DMS53 (cell line): ENCODE measurements around the gene BORCS6.

Source experiments
- DNase-seq: peaks from one replicate; lab custom pipeline; 2025; lab: John Stamatoyannopoulos, UW

BORCS6 gene

DNA sequence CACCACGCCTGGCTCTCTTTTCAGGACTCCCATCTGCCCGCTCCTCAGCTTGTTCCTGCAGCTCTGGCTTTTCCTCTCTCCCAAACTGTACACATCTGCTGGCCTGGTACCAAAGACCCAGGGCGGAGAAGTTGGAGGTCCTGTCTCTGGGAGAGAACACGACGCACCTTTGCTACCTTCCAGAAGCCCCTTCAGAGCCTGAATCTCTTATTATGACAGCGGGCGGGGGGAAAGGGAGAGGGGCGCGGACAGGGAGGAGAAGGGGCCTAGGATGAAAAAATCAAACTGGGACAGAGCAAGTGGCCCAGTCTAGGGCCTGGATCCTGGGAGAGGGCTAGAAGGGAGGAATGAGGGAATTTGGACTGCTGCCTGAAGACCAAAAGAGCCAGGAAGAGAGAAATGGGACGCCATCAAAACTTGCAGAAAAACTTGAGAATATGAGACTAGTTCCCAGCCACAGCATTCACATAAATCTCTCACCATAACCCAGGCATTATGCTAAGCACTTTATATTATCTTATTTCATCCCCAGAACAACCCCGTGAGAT, 35.3 kb downstream of the BORCS6 start:
- DNase-seq, result no peak

DNA sequence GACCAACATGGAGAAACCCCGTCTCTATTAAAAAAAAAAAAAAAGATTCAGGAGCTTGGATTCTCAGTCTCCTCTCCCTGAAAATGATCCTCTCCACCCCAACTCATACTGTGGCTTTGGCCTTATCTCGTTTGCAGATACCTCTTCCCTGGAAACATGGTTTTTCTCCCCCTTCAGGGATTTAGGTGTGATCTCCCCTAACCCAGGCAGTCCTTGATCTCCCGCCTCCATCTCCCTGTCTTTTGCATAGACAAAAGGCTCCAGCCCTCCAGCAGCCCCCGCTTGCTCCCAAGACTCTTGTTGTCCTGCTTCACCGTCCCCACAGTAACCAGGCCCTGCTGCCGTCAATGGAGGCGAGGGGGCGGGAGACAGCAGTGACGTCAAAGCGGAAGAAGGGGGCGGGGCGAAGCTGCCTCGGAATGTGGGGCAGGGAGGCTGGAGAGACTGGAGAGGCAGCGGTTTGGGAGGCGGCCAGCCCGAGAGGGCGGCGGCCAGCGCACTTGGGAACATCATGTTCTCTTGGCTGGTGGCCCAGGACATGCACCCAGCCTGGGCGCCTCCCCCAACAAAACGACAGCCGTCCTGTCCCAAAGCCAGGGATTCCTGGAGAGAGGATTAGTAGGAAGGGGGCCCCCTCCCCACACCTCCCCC, 35.9 kb downstream of the BORCS6 start:
- peak; percentile 96 for DNase-seq

DNA sequence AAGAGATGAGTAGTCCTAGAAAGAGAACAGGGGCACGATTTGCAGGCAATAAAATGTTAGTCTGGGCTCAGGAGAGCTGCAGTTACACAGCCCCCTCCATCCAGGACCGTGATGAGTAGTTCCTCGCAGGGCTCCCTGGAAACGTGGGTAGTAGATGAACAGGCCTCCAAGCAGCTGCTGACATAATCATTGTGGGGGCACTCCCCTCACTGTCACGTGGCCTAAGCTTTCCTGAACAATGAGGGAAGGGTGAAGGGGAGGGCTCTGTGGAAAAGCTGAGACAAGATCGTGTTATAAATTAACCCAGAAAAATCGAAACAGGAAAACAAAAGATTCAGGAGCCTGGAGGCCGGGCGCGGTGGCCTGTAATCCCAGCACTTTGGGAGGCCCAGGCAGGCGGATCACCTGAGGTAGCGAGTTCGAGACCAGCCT, 36.4 kb downstream of the BORCS6 start:
- peak; percentile 98 for DNase-seq

DNA sequence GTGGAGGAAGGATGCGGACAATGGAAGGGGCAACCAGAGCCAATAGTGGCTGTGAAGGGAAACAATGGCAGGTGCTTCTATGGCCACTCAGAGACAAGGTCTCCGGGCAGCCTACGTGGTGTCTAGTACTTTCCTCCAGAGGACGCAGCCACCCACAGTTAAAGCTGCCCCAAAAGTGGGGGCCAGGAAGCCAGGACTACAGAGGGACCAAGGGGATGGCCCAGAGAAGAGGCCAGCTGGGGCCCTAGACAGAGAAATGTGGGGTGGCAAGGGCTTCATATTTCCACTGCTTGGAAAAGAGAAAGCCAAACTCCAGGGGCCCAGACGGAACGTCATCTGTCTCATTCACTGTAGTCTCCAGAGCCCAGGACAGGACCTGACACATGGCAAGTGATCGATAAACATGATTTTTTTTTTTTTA, 36.9 kb downstream of the BORCS6 start:
- peak; percentile 72 for DNase-seq

DNA sequence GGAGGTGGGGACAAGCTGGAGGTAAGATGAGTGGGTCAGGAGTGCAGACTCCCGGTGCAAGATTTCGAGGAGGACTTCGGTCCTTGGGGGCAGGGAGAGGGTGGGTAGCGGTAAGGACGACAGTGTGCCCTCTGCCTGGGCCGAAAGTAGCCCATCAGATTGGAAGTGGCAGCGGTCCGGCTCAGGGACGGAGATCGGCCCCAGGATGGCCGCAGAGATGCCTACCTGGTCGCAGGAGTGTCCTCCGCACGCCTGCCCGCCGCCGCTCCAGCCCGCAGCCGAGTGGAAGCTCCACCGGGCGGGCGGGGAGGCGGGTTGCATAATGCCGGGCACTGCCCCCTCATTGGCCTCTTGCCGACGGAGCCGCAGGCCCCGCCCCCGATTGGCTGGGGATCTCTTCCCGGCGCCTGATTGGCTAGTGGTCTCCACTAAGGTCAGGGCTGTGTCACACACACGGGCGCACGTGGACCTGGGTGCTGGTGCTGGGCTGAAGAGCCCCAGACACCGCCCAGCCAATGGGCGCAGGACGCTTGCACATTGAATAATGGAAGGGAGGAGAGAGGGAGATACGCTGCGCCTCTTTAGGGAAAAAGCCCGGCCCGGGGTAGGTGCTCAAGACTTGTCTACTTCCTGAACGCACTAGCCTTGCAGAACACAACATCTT, 37.7 kb downstream of the BORCS6 start, which contains the start of gene PER1:
Gene PER1 (minus strand): TSS at position 293 of the 664 bp plus-strand sequence. CDS start 1,698 bp downstream, outside the sequence.
- peak; percentile 100 for DNase-seq

DNA sequence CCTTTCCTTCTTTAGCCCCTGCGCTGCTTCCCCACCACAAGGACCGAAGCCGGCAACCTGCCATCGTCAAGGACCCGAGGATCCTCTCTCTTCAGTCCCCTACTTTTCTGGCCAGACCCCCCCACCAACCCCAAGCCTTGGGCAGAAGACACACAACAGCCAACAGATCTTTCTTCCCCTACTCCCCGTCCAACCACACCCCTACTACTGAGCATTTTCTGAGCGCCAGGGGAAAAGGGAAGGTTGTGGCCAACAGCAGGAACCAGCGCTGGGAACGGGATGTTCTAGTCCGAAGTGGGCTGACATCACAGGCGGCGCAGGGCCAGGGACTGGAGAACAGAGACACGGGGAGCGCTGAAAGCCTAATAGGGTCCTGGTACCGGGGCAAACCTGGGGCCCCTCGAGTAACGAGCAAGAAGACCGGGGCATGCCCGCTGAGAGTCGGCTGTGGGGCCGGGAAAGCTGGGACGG, 38.3 kb downstream of the BORCS6 start:
- DNase-seq, result peak; percentile 86

DNA sequence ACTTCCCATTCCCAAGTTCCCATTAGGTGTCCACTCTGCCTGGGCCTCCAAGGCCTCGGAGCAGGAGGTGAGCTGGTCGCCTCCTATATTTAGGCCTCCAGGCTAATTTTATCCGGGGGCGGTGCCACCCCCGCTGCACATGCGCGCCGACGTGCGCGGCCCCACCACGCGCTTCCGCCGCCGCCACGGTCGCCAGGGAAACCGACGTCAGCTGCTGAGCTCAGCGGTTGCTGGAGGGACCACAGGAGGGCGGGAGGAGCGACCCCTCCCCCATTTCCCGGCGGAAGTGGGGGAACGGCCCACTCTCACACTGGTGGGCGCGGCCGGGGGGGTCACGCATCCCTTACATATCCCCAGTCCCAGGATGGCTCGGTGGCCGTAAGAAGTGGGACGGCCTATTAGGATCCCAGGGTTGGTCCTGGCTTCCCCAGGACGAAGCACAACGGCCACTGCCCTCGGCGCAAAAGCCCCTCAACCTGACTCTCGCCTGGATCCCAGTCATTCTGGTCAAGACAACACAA, 38.8 kb downstream of the BORCS6 start:
- peak; percentile 96 for DNase-seq

DNA sequence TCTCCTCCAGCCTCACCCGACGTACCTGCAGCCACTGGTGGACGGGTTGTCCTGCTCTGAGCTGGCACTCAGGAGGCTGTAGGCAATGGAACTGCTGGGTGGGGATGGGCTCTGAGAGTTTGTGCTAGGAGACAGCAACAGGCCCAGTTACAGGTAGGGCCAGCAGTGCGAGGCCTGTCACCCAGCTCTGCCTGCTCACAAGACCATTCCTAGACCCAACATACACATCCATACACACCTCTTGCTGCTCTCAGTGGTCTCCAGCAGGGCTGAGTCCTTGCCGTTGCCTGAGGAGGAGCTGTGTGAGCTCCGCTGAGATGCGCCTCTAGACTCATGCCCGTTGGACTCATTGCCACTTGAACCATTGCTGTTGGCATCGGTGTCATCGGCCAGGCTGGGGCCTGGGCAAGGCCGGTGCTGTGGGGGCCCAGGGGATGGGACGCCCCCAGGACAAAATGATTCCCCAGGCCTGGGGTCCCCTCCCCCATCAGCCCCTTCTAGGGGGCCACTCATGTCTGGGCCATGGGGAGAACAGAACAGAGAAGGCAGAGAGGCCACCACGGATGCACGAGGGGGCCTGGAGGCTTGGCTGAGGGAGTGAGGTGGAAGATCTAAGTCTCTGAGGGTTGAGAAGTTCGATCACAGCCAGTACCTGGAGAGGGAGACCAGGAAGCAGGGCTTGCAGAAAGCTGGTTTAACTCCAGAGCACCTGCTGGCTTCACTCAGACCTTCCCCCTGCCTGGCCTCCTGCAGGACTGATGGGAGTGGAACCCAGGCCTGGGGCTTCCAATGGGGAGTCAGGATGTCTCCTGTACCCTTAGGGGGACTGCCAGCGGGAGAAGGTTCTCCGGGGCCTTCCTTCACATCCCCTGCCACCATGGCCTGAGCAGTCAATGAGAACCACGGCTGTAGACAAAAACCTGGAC, 39.5 kb downstream of the BORCS6 start:
- peak; percentile 75 for DNase-seq

DNA sequence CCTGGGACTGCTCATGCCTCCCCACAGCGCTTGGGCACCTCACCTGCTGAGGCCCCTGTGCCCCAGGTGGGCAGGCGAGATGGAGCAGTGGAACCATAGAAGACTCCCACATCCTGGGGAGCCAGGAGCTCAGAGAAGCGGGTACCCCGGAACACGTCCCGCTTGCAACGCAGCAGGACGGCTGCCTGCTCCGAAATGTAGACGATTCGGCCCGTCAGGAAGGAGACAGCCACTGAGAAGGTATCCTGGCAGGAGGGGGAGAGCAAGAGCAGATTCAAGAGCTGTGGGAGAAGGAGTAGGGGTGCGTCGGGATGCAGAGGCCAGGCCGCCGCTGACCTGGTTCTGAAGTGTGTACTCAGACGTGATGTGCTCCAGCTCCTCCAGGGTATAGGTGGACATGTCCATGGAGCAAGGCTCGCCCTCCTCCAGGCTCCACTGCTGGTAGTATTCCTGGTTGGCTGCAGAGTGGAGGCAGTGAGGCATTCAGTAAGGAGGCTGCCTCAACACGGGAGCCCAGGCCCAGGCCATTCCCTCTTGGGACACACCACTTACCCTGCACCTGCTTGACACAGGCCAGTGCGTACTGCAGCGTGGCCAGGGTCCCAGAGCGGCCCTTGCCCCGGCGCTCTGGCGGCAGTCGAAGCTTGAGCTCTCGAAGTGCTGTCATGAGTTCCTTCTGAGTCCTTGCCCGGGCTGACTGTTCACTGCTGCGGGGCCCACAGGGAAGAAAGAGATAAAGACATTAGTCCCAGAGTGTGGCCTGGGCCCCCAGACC, 40.4 kb downstream of the BORCS6 start:
- DNase-seq, result no peak

DNA sequence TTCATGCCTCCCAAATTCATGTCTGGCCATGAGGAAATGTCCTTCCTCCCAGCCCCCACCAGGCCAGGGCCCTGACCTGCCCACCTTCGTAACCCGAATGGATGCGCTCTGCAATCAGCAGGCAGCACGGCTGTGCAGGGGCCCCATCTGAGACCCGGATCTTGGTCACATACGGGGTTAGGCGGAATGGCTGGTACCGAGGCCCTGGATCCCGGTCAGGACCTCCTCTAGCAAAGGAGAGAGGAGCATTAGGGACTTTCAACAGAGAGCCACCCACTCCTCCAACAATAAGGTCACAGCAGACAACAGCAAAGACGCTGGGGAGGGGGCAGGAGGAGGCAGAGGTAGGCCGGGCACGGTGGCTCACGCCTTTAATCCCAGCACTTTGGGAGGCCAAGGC, 41.4 kb downstream of the BORCS6 start:
- DNase-seq, result no peak

DNA sequence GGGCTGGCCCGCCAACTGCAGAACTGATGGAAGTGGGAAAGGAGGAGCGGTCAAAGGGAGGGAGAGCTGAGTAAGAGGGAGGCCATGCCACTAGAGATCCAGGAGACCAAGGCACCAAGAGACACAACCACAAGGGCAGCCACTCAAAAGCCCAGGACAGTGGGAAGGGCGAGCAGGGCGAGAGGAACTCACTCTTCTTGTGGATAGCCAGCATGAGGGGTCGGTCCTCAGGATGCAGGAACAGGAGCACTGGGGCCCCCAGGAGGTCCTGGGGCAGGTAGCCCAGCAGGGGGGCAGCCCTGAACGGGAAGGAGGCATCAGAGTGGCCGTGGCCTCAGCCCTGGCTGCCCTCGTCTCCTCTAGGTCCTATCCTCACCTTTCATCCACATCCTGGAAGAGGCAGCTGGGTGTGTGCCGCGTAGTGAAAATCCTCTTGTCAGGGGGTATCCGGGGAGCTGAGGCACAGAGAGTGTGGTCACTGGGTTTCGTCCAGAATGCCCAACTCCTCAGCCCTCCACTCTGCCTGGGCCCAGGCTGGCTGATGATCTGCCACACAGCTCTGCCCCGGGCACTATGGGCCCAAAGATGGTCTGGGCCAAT, 42.1 kb downstream of the BORCS6 start:
- no peak for DNase-seq

DNA sequence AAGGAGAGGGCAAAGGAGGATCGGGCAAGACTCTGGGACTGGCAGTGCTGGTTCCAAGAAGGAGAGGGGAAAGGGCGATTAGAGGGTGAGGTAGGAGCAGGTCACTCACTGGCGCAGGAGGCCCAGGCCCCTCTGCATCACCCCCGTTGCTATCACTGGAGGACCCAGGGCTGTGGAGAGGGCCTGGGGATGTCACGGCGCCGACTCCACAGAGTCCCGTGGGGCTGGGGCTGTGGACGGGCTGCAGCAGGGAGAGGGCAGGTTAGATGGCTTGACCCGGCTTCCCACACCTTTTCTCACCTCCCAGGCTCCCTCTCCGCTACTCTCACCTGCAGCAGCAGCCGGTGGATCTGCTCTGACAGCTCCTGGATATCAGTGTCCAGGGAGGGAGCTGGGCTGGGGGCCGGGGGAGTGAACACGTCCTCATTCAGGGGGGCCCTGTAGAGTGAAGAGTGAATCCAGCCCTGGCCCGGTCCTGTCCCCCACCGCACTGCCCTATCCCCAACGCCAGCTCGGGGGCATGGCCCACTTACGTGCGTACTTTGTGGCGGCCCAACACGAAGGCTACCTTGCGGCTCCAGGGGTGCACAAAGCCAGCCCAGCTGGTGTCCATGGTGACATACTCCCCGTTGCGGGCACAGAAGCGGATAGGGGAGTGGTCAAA, 42.7 kb downstream of the BORCS6 start:
- no peak for DNase-seq

DNA sequence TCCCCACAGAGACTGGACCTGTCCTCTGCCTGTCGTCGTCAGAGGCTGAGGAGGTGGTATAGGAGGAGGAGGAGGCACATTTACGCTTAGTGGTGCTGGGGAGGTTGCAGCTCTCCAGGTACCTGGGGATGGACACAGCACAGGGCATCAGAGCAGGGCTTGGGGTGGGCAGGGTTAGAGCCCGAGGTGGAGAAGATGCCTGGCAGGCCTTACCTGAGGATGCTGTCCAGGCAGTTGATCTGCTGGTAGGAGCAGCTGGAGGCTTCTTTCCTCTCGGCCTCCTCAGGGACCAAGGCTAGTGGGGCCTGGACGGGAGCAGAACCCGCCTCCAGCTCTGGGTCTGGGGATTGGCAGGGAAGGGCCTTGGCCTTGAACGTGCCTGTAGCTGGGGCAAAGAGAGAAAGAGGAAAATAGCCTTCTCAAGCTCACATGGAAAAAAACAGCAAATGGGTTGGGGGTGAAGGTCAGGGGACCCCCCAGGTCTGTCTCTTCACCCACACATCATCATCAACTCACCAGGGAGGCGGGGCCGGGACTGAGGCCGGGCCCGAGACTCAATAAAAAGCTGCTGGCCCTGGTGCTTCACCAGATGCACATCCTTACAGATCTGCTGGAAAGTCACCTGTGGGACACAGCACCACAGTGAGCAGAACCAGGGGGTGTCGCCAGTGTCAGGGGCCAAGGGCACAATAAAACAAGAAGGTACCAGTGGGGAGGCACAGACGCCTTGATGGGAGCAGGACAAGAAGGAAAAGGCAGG, 43.4 kb downstream of the BORCS6 start:
- DNase-seq, result no peak

DNA sequence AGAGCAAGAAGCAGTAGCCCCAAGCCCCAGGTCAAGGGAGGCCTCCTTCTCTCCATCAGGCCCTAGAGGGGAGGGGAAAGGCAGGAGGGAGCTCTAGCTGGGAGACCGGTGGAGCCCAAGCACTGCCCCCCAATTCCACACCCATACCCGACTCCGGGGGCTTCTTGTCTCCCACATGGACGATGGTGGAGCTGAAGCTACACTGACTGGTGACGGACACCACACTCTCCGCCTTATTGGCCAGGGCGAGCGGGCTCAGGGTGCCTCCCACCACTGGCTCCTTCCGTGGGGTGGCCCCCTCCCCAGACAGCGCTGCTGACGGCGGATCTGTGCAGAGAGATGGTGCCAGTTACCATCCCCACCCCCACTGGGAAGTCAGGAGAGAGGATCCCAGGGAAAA, 44.2 kb downstream of the BORCS6 start:
- DNase-seq, result no peak

DNA sequence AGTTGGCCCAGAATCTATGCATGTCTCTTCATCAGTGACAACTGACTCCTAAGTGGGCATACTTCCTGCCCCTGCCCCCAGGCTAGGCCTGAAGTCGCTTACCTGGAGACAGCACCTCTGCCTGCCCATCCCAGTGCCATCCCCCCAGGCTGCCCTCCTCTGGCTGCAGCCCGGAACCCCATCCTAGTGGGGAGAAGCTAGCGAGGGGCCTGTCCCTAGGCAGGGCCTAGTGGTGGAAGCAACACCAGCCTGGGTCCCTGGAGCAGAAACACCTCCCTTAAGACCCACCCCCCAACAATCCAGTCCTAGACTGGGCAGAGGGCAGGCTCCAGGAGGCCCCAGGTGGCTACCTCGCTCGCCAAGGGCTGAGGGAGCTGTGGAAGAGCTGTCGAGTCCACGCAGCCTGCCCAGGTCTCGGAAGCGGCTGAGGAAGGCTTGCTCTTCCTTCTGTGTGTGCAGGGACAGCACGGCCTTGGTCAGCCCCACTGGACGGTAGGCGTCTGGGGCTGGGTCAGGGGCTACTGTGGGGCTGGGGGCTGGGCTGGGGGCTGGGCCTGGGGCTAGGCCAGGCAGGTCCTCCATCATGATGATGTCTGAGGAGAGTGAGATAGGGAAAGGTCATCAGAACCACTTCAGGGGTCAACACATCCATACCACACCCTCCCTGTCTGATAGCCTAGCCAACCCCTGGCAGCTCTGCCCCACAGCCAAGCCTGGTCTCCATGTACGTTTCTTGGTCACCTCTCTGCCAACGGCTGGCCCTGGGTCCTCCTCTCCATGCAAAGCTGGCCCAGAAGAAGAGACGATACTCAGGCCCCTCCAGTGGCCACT, 45.4 kb downstream of the BORCS6 start:
- no peak for DNase-seq

DNA sequence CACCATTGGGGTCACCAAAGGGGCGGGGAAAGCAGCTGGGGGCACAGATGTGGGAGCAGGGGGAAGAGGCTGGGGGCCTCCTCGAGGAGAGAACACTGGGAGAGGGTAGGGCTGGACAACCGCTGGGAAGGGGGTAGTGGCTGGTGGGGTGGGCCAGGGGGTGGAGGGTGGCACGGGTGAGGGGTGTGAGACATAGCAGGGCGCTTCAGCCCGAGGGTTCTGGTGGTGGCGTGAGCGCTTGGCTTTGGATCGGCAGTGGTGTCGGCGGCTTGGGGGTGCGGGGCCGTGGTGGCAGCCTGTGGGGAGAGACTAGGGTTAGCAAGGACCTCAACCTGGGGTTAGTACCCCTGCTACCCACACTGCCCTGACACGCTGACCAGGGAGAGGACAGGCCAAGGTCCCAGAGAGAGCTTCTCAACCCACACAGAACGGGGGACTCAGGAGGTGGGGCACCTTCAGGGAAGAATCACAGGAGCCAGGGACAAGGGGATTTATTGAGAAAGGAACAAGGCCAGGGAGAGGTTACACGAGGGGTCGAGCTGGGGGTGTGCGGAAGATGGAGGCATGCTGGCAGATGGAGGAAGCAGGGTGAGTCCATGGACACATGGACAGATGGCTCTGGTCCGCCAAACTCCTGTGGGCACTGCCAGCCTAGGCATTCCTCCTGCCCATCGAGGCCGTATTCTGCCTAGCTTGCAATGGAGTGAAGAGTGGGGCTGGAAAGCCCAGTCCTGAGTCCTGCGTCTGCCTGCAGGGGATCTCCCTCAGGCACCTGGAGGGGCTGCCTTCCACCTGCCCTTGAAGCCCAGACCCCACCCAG, 46.2 kb downstream of the BORCS6 start:
- no peak for DNase-seq

DNA sequence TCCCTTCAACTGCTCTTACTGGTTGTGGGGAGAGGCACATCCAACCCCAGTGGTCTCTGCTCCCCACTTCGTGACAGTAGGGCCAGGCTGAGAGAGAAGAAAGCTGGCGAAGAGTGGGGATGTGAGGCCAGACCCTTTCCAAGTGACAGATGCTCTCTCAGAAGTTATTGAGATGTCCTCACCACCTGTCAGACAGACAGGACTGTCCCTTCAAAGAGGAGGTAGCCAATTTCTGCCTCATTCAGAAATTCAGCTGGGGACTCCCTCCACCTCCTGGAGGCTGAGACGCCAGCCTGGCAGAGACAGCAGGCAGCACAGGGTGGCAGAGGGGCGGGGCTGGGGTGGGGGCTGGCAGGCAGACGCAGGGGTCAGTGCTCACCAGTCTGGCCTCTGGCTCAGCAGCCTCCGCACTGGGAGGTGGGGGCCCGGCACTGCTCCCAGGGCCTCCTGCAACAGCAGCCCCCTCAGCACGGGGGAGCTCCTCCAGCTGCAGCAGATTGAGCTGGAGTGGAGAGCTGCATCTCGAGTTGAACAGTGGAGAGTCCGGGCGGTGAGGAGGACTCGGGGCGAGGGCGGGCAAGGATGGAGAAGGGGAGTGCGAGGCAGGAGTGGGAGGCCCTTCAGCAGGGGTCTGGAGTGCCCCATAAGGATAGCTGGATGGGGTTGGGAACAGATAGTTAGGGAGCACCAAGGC, 46.9 kb downstream of the BORCS6 start:
- DNase-seq, result no peak
